HUES48 (cell line): ENCODE data around the gene ERI2.

ENCODE experiments used
- H3K27ac ChIP-seq: one replicate; pipeline ENCODE4 v1.7.0; 2013; ENCODE audit warnings: low read depth, low read length, inconsistent platforms
- H3K27me3 ChIP-seq: 2 replicates; pipeline ENCODE4 v1.6.1; 2013; ENCODE audit warnings: mild to moderate bottlenecking, low read length; ENCODE audit not compliant: control insufficient read depth, insufficient read depth
- H3K36me3 ChIP-seq: 2 replicates; pipeline ENCODE4 v1.6.1; 2013; ENCODE audit warnings: low read length; ENCODE audit not compliant: control insufficient read depth, insufficient read depth
- H3K4me1 ChIP-seq: 2 replicates; pipeline ENCODE4 v1.6.1; 2013; ENCODE audit warnings: mild to moderate bottlenecking, low read length; ENCODE audit not compliant: control insufficient read depth, insufficient read depth
- H3K4me3 ChIP-seq: 2 replicates; pipeline ENCODE4 v1.5.1; 2013; ENCODE audit warnings: mild to moderate bottlenecking, low read depth, low read length
- H3K9ac ChIP-seq: 2 replicates; pipeline ENCODE4 v1.6.1; 2013; ENCODE audit warnings: mild to moderate bottlenecking, low read depth, low read length, moderate library complexity
- H3K9me3 ChIP-seq: 2 replicates; pipeline ENCODE4 v1.6.1; 2013; ENCODE audit warnings: low read length; ENCODE audit not compliant: control insufficient read depth, insufficient read depth

Gene ERI2

DNA sequence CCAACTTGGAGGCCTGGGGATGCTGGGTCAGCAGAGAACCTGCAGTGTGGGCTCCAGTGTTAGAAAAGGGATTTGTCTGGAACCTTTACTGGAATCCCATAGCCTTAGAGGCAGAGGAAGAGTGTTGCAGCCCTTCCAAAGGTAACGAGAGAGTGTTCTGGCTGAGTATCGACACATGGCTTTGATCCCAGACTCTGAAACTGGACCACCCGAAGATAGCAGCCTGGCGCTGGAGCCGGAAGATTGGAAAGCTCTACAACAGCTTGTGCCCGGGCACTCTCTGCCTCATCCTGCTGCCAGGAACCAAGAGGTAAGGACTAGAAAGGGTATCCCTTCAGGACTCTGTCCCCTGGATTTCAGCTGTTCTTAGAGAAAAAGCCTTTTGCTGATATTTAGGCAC lies 39.8 kb upstream of the ERI2 start:
- Histone ChIP-seq H3K27me3 (no peaks in the 10 kb centered on the region), H3K36me3 (peaks cover 38% of the 10 kb centered on the region), H3K9me3 (no peaks in the 10 kb centered on the region), H3K27ac (no peak overlapping the region), H3K9ac (no peak overlapping the region), H3K4me1 (no peaks in the 10 kb centered on the region), H3K4me3 (no peak overlapping the region)

DNA sequence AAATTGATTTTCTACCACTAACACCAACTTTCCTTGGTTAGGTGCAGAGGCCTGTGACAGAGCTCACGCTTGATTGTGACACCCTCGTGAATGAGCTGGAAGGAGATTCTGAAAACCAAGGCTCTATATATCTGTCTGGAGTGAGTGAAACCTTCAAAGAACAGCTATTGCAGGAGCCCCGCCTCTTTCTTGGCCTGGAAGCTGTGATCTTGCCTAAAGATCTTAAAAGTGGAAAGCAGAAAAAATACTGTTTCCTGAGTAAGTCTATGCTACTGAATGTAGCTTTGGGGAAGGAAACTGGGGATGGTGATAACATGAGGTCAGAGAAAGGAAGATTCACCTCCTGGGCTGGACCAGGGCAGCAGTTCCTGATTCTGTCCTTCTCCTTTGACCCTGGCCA lies 38.3 kb upstream of the ERI2 start:
- Histone ChIP-seq H3K9ac (no peak overlapping the region), H3K4me3 (no peak overlapping the region), H3K27me3 (no peaks in the 10 kb centered on the region), H3K36me3 (peaks cover 49% of the 10 kb centered on the region), H3K27ac (no peak overlapping the region), H3K4me1 (no peaks in the 10 kb centered on the region), H3K9me3 (no peaks in the 10 kb centered on the region)

DNA sequence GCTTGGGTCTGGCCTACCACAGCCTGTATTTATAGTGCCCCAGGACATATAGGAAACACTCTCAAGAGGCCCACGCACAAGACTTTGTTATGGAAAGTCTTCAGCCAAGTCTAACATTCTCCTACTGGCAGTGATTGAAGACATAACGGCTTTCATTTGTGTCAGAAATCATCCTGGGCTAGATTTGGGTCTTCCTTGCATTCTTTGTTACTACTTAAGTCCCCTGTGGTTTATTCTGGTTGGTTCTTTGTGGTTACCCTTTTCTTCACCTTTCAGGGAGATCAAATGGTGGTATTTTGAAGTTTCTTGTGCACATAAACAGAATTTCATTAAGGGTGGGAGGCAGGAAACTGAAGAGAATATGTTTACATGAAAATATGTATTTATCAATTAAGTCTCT lies 37.8 kb upstream of the ERI2 start:
- H3K27ac ChIP-seq, result no peak overlapping the region
- H3K9me3 ChIP-seq, result no peaks in the 10 kb centered on the region
- no peaks in the 10 kb centered on the region for H3K27me3 ChIP-seq
- H3K36me3 ChIP-seq, result peaks cover 45% of the 10 kb centered on the region
- no peak overlapping the region for H3K4me3 ChIP-seq
- H3K4me1 ChIP-seq, result no peaks in the 10 kb centered on the region
- no peak overlapping the region for H3K9ac ChIP-seq

DNA sequence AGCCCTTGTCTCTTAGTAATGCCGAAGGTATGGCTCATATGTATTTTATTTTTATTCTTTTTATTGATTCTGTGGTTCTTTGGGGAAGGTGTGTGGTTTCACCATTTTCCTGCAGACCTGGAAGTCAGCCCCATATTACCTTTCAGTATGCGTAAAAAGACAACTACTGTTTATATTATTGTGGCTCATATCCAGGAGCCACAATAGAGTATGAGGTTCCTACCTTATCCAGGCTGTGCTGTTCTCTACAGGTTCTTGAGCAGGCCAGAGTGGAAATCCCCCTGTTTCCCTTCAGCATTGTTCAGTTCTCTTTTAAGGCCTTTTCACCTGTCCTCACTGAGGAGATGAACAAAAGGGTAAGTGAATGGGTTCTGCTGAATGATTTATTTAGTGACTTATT lies 33.2 kb upstream of the ERI2 start:
- Histone ChIP-seq H3K4me1 (no peaks in the 10 kb centered on the region), H3K9ac (no peak overlapping the region), H3K27ac (no peak overlapping the region), H3K27me3 (no peaks in the 10 kb centered on the region), H3K4me3 (no peak overlapping the region), H3K9me3 (0 out of 2 replicates have a peak, but pooled peaks cover 3% of the 10 kb centered on the region), H3K36me3 (peaks cover 29% of the 10 kb centered on the region)

DNA sequence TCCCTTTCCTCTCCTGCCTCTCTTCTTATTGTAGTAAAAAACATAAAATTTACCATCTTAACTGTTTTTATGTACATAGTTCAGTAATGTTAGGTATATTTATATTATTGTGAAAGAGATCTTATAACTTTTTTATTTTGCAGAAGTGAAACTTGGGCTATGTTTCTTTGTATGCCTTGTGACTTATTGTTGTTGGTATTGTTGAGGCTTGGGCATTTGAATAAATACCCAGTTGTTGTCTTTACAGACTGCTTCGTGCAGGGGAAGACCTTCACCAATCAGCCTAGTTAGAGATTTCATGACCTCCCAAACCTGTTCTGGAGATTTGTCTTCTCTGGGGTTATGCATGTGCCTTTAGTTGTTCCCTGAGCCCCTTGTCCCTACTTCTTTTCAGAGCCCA lies 32.0 kb upstream of the ERI2 start:
- Histone ChIP-seq H3K9ac (no peak overlapping the region), H3K9me3 (0 out of 2 replicates have a peak, but pooled peaks cover 3% of the 10 kb centered on the region), H3K27me3 (no peaks in the 10 kb centered on the region), H3K27ac (no peak overlapping the region), H3K36me3 (peaks cover 33% of the 10 kb centered on the region), H3K4me1 (no peaks in the 10 kb centered on the region), H3K4me3 (no peak overlapping the region)

DNA sequence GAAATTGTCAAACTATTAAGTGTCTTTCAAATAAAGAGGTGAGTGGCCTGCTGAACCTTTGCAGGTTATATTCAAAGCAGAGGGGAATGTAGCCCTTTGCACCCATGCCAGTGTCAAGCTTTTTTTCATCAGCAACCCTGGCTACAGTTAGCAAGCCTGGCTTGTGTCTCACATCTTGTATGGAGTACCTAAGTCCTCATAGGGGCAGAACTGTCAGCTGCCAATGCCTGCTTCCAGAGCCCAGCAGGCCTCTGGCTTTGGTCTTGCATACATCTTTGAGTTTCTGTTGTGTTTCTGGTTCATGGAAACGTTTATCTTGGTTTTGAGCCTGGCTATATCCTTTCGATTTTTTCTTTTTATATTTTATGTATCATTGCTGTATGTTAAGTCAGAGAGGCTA lies 26.8 kb upstream of the ERI2 start:
- Histone ChIP-seq H3K27ac (no peak overlapping the region), H3K4me3 (no peak overlapping the region), H3K27me3 (no peaks in the 10 kb centered on the region), H3K4me1 (no peaks in the 10 kb centered on the region), H3K36me3 (peaks cover 42% of the 10 kb centered on the region), H3K9ac (no peak overlapping the region), H3K9me3 (0 out of 2 replicates have a peak, but pooled peaks cover 3% of the 10 kb centered on the region)

DNA sequence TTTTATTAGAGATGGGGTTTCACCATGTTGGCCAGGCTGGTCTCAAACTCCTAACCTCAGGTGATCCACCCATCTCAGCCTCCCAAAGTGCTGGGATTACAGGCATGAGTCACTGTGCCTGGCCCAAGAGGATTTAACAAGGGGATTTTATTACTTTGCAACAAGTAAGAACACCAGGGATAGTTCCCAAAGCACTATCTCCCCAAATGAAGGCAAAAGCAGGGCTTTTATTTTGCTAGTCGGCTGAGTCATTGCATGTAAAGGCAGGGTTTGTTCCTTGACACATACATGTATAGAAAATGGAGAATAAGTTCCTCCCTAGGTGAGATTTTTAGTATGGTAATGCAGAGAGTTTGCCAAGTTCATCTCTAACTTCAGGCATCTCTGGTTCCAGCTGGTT lies 24.1 kb upstream of the ERI2 start:
- Histone ChIP-seq H3K4me1 (no peaks in the 10 kb centered on the region), H3K9me3 (no peaks in the 10 kb centered on the region), H3K36me3 (peaks cover 60% of the 10 kb centered on the region), H3K4me3 (no peak overlapping the region), H3K9ac (no peak overlapping the region), H3K27ac (no peak overlapping the region), H3K27me3 (no peaks in the 10 kb centered on the region)

DNA sequence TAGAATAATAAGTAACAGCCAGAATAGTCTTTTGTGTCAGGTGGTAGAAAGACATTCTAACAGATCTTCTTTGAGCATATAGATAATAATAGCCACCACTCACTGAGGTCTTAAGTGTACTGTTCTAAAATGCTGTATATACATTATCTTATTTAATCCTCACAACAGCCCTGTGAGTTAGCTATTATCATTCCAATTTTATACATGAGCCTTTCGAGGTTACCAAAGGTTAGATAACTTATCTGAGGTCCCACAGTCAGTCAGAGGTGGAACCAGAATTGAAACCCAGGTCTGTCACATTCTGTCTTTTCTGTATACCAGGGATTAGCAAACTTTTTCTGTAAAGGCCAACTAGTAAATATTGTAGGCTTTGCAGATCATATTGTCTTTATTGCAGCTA lies 23.3 kb upstream of the ERI2 start:
- Histone ChIP-seq H3K27me3 (no peaks in the 10 kb centered on the region), H3K4me3 (no peak overlapping the region), H3K36me3 (peaks cover 65% of the 10 kb centered on the region), H3K27ac (no peak overlapping the region), H3K9me3 (no peaks in the 10 kb centered on the region), H3K9ac (no peak overlapping the region), H3K4me1 (no peaks in the 10 kb centered on the region)

DNA sequence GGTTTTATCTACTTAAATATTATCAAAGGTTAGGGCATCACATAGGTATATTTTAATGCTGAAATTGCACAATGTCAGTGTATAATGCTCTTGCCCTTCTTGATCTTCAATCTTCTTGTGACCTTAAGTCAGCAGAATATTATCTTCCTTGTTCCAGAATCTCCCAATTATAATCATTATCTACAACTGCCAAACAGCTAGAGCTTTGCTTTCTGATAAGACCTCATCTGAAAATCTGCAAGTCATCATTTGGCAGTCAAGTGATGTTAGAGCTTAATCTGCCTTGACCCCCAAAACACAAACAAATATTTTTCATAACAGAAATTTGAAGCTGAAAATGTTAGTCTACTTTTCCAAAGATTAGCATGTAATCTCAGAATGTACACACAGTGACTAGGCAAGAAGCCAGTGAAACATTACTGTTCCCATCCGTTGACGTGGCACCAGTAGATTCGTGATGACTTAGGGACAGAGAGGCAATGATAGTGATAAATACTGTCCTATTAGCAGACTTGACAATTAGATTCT lies 19.8 kb upstream of the ERI2 start:
- Histone ChIP-seq H3K9ac (no peak overlapping the region), H3K27me3 (no peaks in the 10 kb centered on the region), H3K27ac (no peak overlapping the region), H3K9me3 (no peaks in the 10 kb centered on the region), H3K4me1 (no peaks in the 10 kb centered on the region), H3K36me3 (peaks cover 66% of the 10 kb centered on the region), H3K4me3 (no peak overlapping the region)

DNA sequence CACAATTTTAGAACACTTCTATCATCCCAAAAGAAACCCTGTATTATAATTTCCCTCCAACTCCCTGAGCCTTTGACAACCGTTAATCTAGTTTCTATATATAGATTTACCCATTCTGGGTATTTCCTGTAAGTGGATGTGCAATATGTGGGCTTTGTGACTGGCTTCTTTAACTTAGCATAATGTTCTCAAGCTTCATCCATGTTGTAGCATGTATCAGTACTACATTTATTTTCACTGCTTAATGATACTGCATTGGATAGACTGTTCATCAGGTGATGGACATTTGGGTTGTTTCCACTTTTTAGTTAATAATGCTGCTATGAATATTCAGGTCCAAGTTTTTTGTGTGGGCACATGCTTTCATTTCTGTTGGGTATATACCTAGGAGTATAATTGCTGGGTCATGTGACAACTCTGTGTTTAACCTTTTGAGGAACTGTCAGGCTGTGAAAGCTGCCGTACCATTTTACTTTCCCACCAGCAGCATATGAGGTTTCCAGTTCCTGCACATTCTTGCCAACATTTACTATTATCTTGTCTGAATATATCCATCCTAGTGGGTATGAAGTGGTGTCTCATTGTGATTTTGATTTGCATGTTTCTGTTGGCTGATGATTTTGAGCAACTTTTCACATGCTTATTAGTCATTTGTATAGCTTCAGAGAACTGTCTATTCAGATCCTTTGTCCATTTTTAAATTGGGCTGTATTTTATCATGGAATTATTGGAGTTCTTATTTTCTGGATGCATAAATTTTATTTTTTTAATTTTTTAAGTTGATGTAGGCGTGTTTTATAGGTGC lies 16.5 kb upstream of the ERI2 start:
- Histone ChIP-seq H3K36me3 (peaks cover 59% of the 10 kb centered on the region), H3K27me3 (no peaks in the 10 kb centered on the region), H3K27ac (no peak overlapping the region), H3K4me1 (no peaks in the 10 kb centered on the region), H3K9me3 (no peaks in the 10 kb centered on the region), H3K4me3 (no peak overlapping the region), H3K9ac (no peak overlapping the region)

DNA sequence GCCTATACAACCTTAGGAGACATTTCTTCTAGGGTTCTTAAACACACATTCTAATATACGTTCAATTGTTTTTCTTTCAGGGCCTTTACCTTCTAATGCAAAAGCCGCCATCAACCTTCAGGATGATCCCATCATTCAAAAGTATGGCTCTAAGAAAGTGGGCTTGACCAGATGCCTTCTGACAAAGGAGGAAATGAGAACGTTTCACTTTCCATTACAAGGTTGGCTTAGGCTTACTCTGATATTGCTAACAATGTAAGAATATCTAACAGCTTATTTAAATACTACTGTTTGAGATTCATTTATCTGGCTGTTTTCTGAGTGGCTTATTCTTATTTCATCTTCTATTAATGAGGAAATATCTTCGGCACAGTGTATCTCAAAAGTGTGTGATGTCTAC lies 15.4 kb upstream of the ERI2 start:
- Histone ChIP-seq H3K27ac (no peak overlapping the region), H3K9ac (no peak overlapping the region), H3K4me3 (no peak overlapping the region), H3K27me3 (no peaks in the 10 kb centered on the region), H3K4me1 (no peaks in the 10 kb centered on the region), H3K9me3 (no peaks in the 10 kb centered on the region), H3K36me3 (peaks cover 57% of the 10 kb centered on the region)
